ENCODE measurements around the gene DYNLT5.
"Not testable (repeated sequence)": the region's sequence is repeated elsewhere in the genome, so short reads cannot be mapped to it uniquely, and the experiment has no call there.

Gene DYNLT5

GRCh38 chr1:66752000-66752592 lies at the start of gene DYNLT5:
TSS of gene DYNLT5 (plus strand) at chr1:66752459. CDS start at chr1:66754659, 2,200 bp downstream.
- Histone ChIP-seq H3K4me3 (ENCODE audit: low read length) (peak within 1 kb of the TSS; percentile 44; the same call in 1 of the 2 replicates), H3K27ac (ENCODE audit: low read length) (no peak within 1 kb of the TSS), H3K36me3 (ENCODE audit: control insufficient read depth, insufficient read depth, low read length) (no peaks in the 10 kb centered on the region), H3K27me3 (ENCODE audit: control insufficient read depth, insufficient read depth, low read length) (no peaks in the 10 kb centered on the region; the same call in 1 of the 2 replicates), H3K4me1 (ENCODE audit: control insufficient read depth, insufficient read depth, low read length) (no peaks in the 10 kb centered on the region; the same call in 1 of the 2 replicates), H3K9me3 (ENCODE audit: control insufficient read depth, insufficient read depth, low read length) (no peaks in the 10 kb centered on the region)
- no CpG with 5 or more reads among the region's 35 CpGs for WGBS (ENCODE audit: insufficient coverage, insufficient read length)
- no peak for DNase-seq (ENCODE audit: low read depth, low spot score)

- Histone ChIP-seq H3K4me1 (ENCODE audit: control insufficient read depth, insufficient read depth, low read length) (no peaks in the 10 kb centered on the region), H3K27ac (ENCODE audit: low read length) (no peak overlapping the region), H3K27me3 (ENCODE audit: control insufficient read depth, insufficient read depth, low read length) (no peaks in the 10 kb centered on the region), H3K9me3 (ENCODE audit: control insufficient read depth, insufficient read depth, low read length) (no peaks in the 10 kb centered on the region), H3K4me3 (ENCODE audit: low read length) (no peak overlapping the region), H3K36me3 (ENCODE audit: control insufficient read depth, insufficient read depth, low read length) (no peaks in the 10 kb centered on the region)
- no peak for DNase-seq (ENCODE audit: low read depth, low spot score)
- no CpG with 5 or more reads among the region's 4 CpGs for WGBS (ENCODE audit: insufficient coverage, insufficient read length)
These were observed 47.9 kb upstream of the DYNLT5 start for GRCh38 chr1:66704177-66704875.

DNA sequence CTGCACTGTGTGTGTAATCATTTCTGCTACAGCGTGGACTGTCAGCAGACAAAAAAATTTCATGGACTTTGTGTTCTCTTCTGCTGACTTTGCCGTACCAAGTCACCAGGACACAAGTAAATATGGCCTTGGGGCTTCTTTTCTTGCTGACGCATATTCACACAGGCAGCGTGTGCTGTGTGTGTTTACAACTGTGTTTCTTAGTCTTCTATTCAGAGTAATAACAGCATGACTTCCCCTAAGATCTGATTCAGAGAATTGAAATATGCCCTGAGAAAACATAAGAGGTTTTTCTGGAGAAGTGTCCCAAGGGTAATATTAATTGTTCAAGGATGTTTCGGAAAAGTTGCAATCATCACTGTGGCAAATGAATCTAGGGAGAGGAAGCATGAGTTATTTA lies 47.1 kb upstream of the DYNLT5 start:
- Histone ChIP-seq H3K36me3 (ENCODE audit: control insufficient read depth, insufficient read depth, low read length) (no peaks in the 10 kb centered on the region), H3K9me3 (ENCODE audit: control insufficient read depth, insufficient read depth, low read length) (no peaks in the 10 kb centered on the region), H3K27me3 (ENCODE audit: control insufficient read depth, insufficient read depth, low read length) (no peaks in the 10 kb centered on the region), H3K27ac (ENCODE audit: low read length) (no peak overlapping the region), H3K4me3 (ENCODE audit: low read length) (no peak overlapping the region), H3K4me1 (ENCODE audit: control insufficient read depth, insufficient read depth, low read length) (no peaks in the 10 kb centered on the region)
- no peak for DNase-seq (ENCODE audit: low read depth, low spot score)
- WGBS (ENCODE audit: insufficient coverage, insufficient read length): no CpG with 5 or more reads among the region's 5 CpGs

DNA sequence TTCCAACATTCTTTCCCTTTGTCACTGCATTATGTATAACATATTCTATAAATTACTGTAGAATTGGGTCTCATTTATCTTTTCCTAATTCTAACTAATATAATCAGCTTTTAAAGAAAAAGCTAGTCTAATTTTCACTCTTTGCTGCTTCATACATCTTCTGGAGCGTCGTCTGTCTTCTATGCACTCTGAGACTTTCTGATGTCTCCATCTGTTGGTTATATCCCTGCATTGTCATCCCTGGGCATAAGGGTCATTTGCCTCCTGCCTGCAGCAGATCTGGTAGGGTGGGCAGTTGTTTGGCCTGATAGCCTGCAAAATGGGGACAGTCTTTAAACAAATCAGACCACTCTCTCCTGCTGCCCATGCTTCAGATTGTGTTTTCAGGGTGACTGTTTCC lies 40.8 kb upstream of the DYNLT5 start:
- Histone ChIP-seq H3K27ac (ENCODE audit: low read length) (no peak overlapping the region), H3K4me3 (ENCODE audit: low read length) (no peak overlapping the region), H3K36me3 (ENCODE audit: control insufficient read depth, insufficient read depth, low read length) (no peaks in the 10 kb centered on the region), H3K4me1 (ENCODE audit: control insufficient read depth, insufficient read depth, low read length) (no peaks in the 10 kb centered on the region), H3K9me3 (ENCODE audit: control insufficient read depth, insufficient read depth, low read length) (no peaks in the 10 kb centered on the region), H3K27me3 (ENCODE audit: control insufficient read depth, insufficient read depth, low read length) (no peaks in the 10 kb centered on the region)
- no peak for DNase-seq (ENCODE audit: low read depth, low spot score)
- no CpG with 5 or more reads among the region's 2 CpGs for WGBS (ENCODE audit: insufficient coverage, insufficient read length)

GRCh38 chr1:66712839-66713238 lies 39.4 kb upstream of the DYNLT5 start:
- Histone ChIP-seq H3K36me3 (ENCODE audit: control insufficient read depth, insufficient read depth, low read length) (no peaks in the 10 kb centered on the region), H3K4me1 (ENCODE audit: control insufficient read depth, insufficient read depth, low read length) (no peaks in the 10 kb centered on the region), H3K9me3 (ENCODE audit: control insufficient read depth, insufficient read depth, low read length) (no peaks in the 10 kb centered on the region), H3K27me3 (ENCODE audit: control insufficient read depth, insufficient read depth, low read length) (no peaks in the 10 kb centered on the region), H3K27ac (ENCODE audit: low read length) (no peak overlapping the region), H3K4me3 (ENCODE audit: low read length) (no peak overlapping the region)
- WGBS (ENCODE audit: insufficient coverage, insufficient read length): no CpG with 5 or more reads among the region's 2 CpGs
- DNase-seq (ENCODE audit: low read depth, low spot score): no peak

DNA sequence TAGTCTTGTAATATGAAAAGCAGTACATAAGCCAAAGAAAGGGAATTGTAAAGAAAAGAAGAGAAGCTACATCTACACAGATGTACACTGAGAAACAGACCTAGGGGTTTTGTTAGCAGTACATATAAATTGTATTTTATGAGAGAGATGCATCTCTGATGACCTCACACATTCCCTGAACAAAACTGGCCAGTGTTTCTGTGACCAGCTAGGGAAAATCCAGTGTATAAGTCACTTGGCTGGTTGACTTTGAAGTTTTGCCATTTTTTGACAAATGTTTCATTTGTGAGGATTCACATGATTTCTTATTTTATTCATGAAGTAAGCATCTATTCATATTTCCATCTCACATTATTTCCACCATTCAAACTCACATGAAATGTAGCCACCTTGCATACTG lies 28.3 kb upstream of the DYNLT5 start:
- Histone ChIP-seq H3K36me3 (ENCODE audit: control insufficient read depth, insufficient read depth, low read length) (no peaks in the 10 kb centered on the region), H3K27ac (ENCODE audit: low read length) (no peak overlapping the region), H3K9me3 (ENCODE audit: control insufficient read depth, insufficient read depth, low read length) (no peaks in the 10 kb centered on the region), H3K27me3 (ENCODE audit: control insufficient read depth, insufficient read depth, low read length) (no peaks in the 10 kb centered on the region), H3K4me3 (ENCODE audit: low read length) (no peak overlapping the region), H3K4me1 (ENCODE audit: control insufficient read depth, insufficient read depth, low read length) (peaks cover 2% of the 10 kb centered on the region; the same call in 1 of the 2 replicates)
- DNase-seq (ENCODE audit: low read depth, low spot score): no peak

GRCh38 chr1:66725885-66726665 lies 26.2 kb upstream of the DYNLT5 start:
- DNase-seq (ENCODE audit: low read depth, low spot score): peak; percentile 70
- Histone ChIP-seq H3K4me1 (ENCODE audit: control insufficient read depth, insufficient read depth, low read length) (peaks cover 2% of the 10 kb centered on the region; the same call in 1 of the 2 replicates), H3K36me3 (ENCODE audit: control insufficient read depth, insufficient read depth, low read length) (no peaks in the 10 kb centered on the region), H3K27ac (ENCODE audit: low read length) (no peak overlapping the region), H3K9me3 (ENCODE audit: control insufficient read depth, insufficient read depth, low read length) (no peaks in the 10 kb centered on the region), H3K27me3 (ENCODE audit: control insufficient read depth, insufficient read depth, low read length) (no peaks in the 10 kb centered on the region), H3K4me3 (ENCODE audit: low read length) (no peak overlapping the region)
- WGBS (ENCODE audit: insufficient coverage, insufficient read length): no CpG with 5 or more reads among the region's 9 CpGs

- DNase-seq (ENCODE audit: low read depth, low spot score): no peak
- H3K9me3 ChIP-seq (ENCODE audit: control insufficient read depth, insufficient read depth, low read length): no peaks in the 10 kb centered on the region
- no peaks in the 10 kb centered on the region for H3K36me3 ChIP-seq (ENCODE audit: control insufficient read depth, insufficient read depth, low read length)
- H3K4me3 ChIP-seq (ENCODE audit: low read length): no peak overlapping the region
- H3K27me3 ChIP-seq (ENCODE audit: control insufficient read depth, insufficient read depth, low read length): no peaks in the 10 kb centered on the region
- no peak overlapping the region for H3K27ac ChIP-seq (ENCODE audit: low read length)
- WGBS (ENCODE audit: insufficient coverage, insufficient read length): no CpG with 5 or more reads among the region's 2 CpGs
- peaks cover 2% of the 10 kb centered on the region; the same call in 1 of the 2 replicates for H3K4me1 ChIP-seq (ENCODE audit: control insufficient read depth, insufficient read depth, low read length)
These were observed 24.2 kb upstream of the DYNLT5 start for GRCh38 chr1:66728021-66728420.

DNA sequence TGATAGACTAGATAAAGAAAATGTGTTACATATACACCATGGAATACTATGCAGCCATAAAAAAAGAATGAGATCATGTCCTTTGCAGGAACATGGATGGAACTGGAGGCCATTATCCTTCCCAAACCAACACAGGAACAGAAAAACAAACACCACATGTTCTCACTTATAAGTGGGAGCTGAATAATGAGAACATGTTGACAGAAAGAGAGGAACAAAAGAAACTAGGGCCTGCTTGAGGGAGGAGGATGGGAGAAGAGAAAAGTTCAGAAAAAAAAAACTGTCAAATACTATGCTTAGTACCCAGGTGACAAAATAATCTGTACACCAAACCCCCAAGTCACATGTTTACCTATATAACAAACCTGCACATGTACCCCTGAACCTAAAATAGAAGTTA lies 23.5 kb upstream of the DYNLT5 start:
- not testable (repeated sequence) for H3K4me3 ChIP-seq (ENCODE audit: low read length)

DNA sequence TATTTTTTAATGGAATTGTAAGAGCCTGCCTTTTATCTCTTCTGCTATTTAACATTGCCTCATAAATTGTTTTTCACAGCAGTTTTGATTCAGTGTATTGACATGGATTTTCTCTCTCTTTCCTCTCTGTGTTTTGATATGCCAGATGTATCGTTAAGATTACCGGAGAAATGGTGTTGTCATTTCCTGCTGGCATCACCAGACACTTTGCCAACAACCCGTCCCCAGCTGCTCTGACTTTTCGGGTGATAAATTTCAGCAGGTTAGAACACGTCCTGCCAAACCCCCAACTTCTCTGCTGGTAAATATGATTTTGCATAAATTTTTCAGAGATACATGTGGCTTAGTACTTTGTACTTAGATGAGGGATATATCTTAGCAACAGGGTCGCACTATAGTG lies 23.1 kb upstream of the DYNLT5 start:
- Histone ChIP-seq H3K4me1 (ENCODE audit: control insufficient read depth, insufficient read depth, low read length) (peaks cover 2% of the 10 kb centered on the region; the same call in 1 of the 2 replicates), H3K36me3 (ENCODE audit: control insufficient read depth, insufficient read depth, low read length) (no peaks in the 10 kb centered on the region), H3K27ac (ENCODE audit: low read length) (no peak overlapping the region), H3K27me3 (ENCODE audit: control insufficient read depth, insufficient read depth, low read length) (no peaks in the 10 kb centered on the region), H3K4me3 (ENCODE audit: low read length) (no peak overlapping the region), H3K9me3 (ENCODE audit: control insufficient read depth, insufficient read depth, low read length) (no peaks in the 10 kb centered on the region)
- no peak for DNase-seq (ENCODE audit: low read depth, low spot score)
- no CpG with 5 or more reads among the region's 6 CpGs for WGBS (ENCODE audit: insufficient coverage, insufficient read length)

More for the DNA sequence above, 23.5 kb upstream of the DYNLT5 start:
- not testable (repeated sequence) for DNase-seq (ENCODE audit: low read depth, low spot score); H3K9me3 ChIP-seq (ENCODE audit: control insufficient read depth, insufficient read depth, low read length); H3K4me1 ChIP-seq (ENCODE audit: control insufficient read depth, insufficient read depth, low read length); H3K27me3 ChIP-seq (ENCODE audit: control insufficient read depth, insufficient read depth, low read length); H3K27ac ChIP-seq (ENCODE audit: low read length); H3K36me3 ChIP-seq (ENCODE audit: control insufficient read depth, insufficient read depth, low read length)
